ENCODE measurements around the gene HIF1A.
"Not testable (repeated sequence)": the region's sequence is repeated elsewhere in the genome, so short reads cannot be mapped to it uniquely, and the experiment has no call there.

Gene HIF1A

GRCh38 chr14:61726778-61727658 lies 31.7 kb downstream of the HIF1A start:
- Histone ChIP-seq H3K27me3 (ENCODE audit: insufficient read depth, low read length) (no peaks in the 10 kb centered on the region), H2AFZ (ENCODE audit: low read length, unreplicated experiment) (no peak overlapping the region), H3K4me1 (ENCODE audit: control insufficient read depth, insufficient read depth, low read length, unreplicated experiment) (peaks cover 74% of the 10 kb centered on the region), H3K36me3 (ENCODE audit: insufficient read depth, low read length) (peaks cover 85% of the 10 kb centered on the region), H3K79me2 (ENCODE audit: control insufficient read depth, insufficient read depth, low read length, unreplicated experiment) (peaks cover 94% of the 10 kb centered on the region), H3K4me3 (ENCODE audit: low read depth, low read length) (no peak overlapping the region), H3K27ac (ENCODE audit: low read depth, low read length) (peak overlapping the region; percentile 56)

- peak overlapping the region; percentile 63 for H3K27ac ChIP-seq (ENCODE audit: low read depth, low read length)
- H3K36me3 ChIP-seq (ENCODE audit: insufficient read depth, low read length), result peaks cover 79% of the 10 kb centered on the region
These were observed 35.6 kb downstream of the HIF1A start for GRCh38 chr14:61730756-61731373.

DNA sequence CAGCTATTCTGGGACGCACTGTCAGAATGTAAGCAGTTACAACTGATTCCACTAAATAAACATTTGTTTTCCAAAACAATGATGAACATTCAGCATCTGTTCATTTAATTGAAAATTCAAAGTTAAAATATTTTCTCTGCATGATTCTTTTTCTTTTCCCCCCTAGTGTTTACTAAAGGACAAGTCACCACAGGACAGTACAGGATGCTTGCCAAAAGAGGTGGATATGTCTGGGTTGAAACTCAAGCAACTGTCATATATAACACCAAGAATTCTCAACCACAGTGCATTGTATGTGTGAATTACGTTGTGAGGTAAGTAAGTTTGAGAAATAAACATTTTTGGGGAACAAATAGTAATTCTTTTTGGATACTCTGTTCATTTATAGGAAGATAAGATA lies 38.7 kb downstream of the HIF1A start:
- Histone ChIP-seq H3K27ac (ENCODE audit: low read depth, low read length) (peak overlapping the region; percentile 58), H2AFZ (ENCODE audit: low read length, unreplicated experiment) (no peak overlapping the region), H3K4me3 (ENCODE audit: low read depth, low read length) (no peak overlapping the region), H3K4me1 (ENCODE audit: control insufficient read depth, insufficient read depth, low read length, unreplicated experiment) (peaks cover 68% of the 10 kb centered on the region), H3K36me3 (ENCODE audit: insufficient read depth, low read length) (peaks cover 79% of the 10 kb centered on the region), H3K27me3 (ENCODE audit: insufficient read depth, low read length) (no peaks in the 10 kb centered on the region), H3K79me2 (ENCODE audit: control insufficient read depth, insufficient read depth, low read length, unreplicated experiment) (peaks cover 85% of the 10 kb centered on the region)

More at GRCh38 chr14:61730756-61731373, 35.6 kb downstream of the HIF1A start:
- Histone ChIP-seq H3K27me3 (ENCODE audit: insufficient read depth, low read length) (no peaks in the 10 kb centered on the region), H3K79me2 (ENCODE audit: control insufficient read depth, insufficient read depth, low read length, unreplicated experiment) (peaks cover 88% of the 10 kb centered on the region), H2AFZ (ENCODE audit: low read length, unreplicated experiment) (no peak overlapping the region), H3K4me1 (ENCODE audit: control insufficient read depth, insufficient read depth, low read length, unreplicated experiment) (peaks cover 67% of the 10 kb centered on the region), H3K4me3 (ENCODE audit: low read depth, low read length) (no peak overlapping the region)

DNA sequence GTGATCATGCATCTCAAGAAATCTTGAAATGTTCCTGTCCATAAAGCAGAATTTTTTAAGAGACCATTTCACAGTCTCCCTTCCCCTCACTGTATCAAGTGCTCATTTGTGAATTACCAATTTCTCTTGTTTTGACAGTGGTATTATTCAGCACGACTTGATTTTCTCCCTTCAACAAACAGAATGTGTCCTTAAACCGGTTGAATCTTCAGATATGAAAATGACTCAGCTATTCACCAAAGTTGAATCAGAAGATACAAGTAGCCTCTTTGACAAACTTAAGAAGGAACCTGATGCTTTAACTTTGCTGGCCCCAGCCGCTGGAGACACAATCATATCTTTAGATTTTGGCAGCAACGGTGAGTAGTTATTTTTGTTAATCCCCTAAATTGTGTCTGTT lies 41.4 kb downstream of the HIF1A start:
- H3K4me1 ChIP-seq (ENCODE audit: control insufficient read depth, insufficient read depth, low read length, unreplicated experiment), result peaks cover 55% of the 10 kb centered on the region
- no peaks in the 10 kb centered on the region for H3K27me3 ChIP-seq (ENCODE audit: insufficient read depth, low read length)
- peaks cover 81% of the 10 kb centered on the region for H3K79me2 ChIP-seq (ENCODE audit: control insufficient read depth, insufficient read depth, low read length, unreplicated experiment)
- H3K27ac ChIP-seq (ENCODE audit: low read depth, low read length), result peak overlapping the region; percentile 73
- H2AFZ ChIP-seq (ENCODE audit: low read length, unreplicated experiment), result no peak overlapping the region
- H3K36me3 ChIP-seq (ENCODE audit: insufficient read depth, low read length), result peaks cover 77% of the 10 kb centered on the region
- H3K4me3 ChIP-seq (ENCODE audit: low read depth, low read length), result no peak overlapping the region

GRCh38 chr14:61737915-61738314 lies 42.6 kb downstream of the HIF1A start:
- Histone ChIP-seq H3K27me3 (ENCODE audit: insufficient read depth, low read length) (no peaks in the 10 kb centered on the region), H3K36me3 (ENCODE audit: insufficient read depth, low read length) (peaks cover 80% of the 10 kb centered on the region), H3K27ac (ENCODE audit: low read depth, low read length) (peak overlapping the region; percentile 43), H2AFZ (ENCODE audit: low read length, unreplicated experiment) (no peak overlapping the region), H3K4me1 (ENCODE audit: control insufficient read depth, insufficient read depth, low read length, unreplicated experiment) (peaks cover 53% of the 10 kb centered on the region), H3K4me3 (ENCODE audit: low read depth, low read length) (no peak overlapping the region), H3K79me2 (ENCODE audit: control insufficient read depth, insufficient read depth, low read length, unreplicated experiment) (peaks cover 81% of the 10 kb centered on the region)

DNA sequence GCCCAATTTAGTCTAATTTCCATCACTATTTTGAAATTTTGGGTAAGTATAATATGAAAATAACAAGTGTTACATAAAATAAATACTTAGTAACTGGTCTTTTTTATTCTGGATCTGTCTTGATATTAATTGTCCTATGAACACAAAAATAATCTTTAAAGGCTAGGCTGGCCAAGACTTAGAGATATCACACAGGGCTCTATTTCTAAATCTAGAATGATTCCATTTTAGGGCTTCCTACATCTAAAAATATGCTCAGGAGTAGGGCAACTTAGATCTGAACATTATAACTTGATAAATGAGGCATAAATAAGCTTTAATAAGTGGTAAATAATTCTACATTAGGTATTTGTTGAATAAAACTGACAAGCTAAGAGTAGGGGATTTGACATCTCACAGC lies 43.8 kb downstream of the HIF1A start:
- Histone ChIP-seq H2AFZ (ENCODE audit: low read length, unreplicated experiment) (no peak overlapping the region), H3K4me3 (ENCODE audit: low read depth, low read length) (no peak overlapping the region), H3K79me2 (ENCODE audit: control insufficient read depth, insufficient read depth, low read length, unreplicated experiment) (peaks cover 82% of the 10 kb centered on the region), H3K27ac (ENCODE audit: low read depth, low read length) (peak overlapping the region; percentile 43), H3K36me3 (ENCODE audit: insufficient read depth, low read length) (peaks cover 82% of the 10 kb centered on the region), H3K4me1 (ENCODE audit: control insufficient read depth, insufficient read depth, low read length, unreplicated experiment) (peaks cover 54% of the 10 kb centered on the region), H3K27me3 (ENCODE audit: insufficient read depth, low read length) (no peaks in the 10 kb centered on the region)

- Histone ChIP-seq H3K4me3 (ENCODE audit: low read depth, low read length) (no peak overlapping the region), H3K79me2 (ENCODE audit: control insufficient read depth, insufficient read depth, low read length, unreplicated experiment) (peaks cover 77% of the 10 kb centered on the region), H2AFZ (ENCODE audit: low read length, unreplicated experiment) (no peak overlapping the region), H3K36me3 (ENCODE audit: insufficient read depth, low read length) (peaks cover 83% of the 10 kb centered on the region), H3K27me3 (ENCODE audit: insufficient read depth, low read length) (no peaks in the 10 kb centered on the region), H3K4me1 (ENCODE audit: control insufficient read depth, insufficient read depth, low read length, unreplicated experiment) (peaks cover 47% of the 10 kb centered on the region), H3K27ac (ENCODE audit: low read depth, low read length) (peak overlapping the region; percentile 44)
These were observed 47.1 kb downstream of the HIF1A start for GRCh38 chr14:61742371-61742770.

GRCh38 chr14:61744238-61744637 lies 48.9 kb downstream of the HIF1A start:
- Histone ChIP-seq H3K4me3 (ENCODE audit: low read depth, low read length) (no peak overlapping the region), H3K27ac (ENCODE audit: low read depth, low read length) (peak overlapping the region; percentile 62), H3K79me2 (ENCODE audit: control insufficient read depth, insufficient read depth, low read length, unreplicated experiment) (peaks cover 76% of the 10 kb centered on the region), H3K36me3 (ENCODE audit: insufficient read depth, low read length) (peaks cover 86% of the 10 kb centered on the region), H2AFZ (ENCODE audit: low read length, unreplicated experiment) (no peak overlapping the region), H3K27me3 (ENCODE audit: insufficient read depth, low read length) (no peaks in the 10 kb centered on the region), H3K4me1 (ENCODE audit: control insufficient read depth, insufficient read depth, low read length, unreplicated experiment) (peaks cover 44% of the 10 kb centered on the region)

DNA sequence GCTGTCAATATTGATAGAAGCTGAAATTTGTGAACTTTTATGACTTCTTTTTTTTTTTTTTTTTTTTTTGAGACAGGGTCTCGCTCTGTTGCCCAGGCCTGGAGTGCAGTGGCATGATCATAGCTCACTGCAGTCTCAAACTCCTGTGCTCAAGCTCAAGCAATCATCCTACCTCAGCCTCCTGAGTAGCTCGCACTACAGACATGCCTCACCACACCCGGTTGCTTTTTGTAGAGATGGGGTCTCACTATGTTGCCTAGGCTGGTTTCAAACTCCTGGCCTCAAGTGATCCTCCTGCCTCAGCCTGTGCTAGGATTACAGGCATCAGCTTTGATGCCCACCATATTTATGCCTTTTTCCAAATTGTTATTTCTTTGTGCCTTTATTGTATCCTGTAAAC lies 51.0 kb downstream of the HIF1A start:
- Histone ChIP-seq H3K79me2 (ENCODE audit: control insufficient read depth, insufficient read depth, low read length, unreplicated experiment) (peaks cover 75% of the 10 kb centered on the region), H3K36me3 (ENCODE audit: insufficient read depth, low read length) (peaks cover 86% of the 10 kb centered on the region), H3K4me3 (ENCODE audit: low read depth, low read length) (peak overlapping the region; percentile 81), H3K4me1 (ENCODE audit: control insufficient read depth, insufficient read depth, low read length, unreplicated experiment) (peaks cover 47% of the 10 kb centered on the region), H3K27ac (ENCODE audit: low read depth, low read length) (peak overlapping the region; percentile 82)
- H2AFZ ChIP-seq (ENCODE audit: low read length, unreplicated experiment); H3K27me3 ChIP-seq (ENCODE audit: insufficient read depth, low read length): not testable (repeated sequence)

GRCh38 chr14:61746881-61747280 lies 51.6 kb downstream of the HIF1A start:
- H3K79me2 ChIP-seq (ENCODE audit: control insufficient read depth, insufficient read depth, low read length, unreplicated experiment), result peaks cover 71% of the 10 kb centered on the region
- peak overlapping the region; percentile 82 for H3K27ac ChIP-seq (ENCODE audit: low read depth, low read length)
- no peaks in the 10 kb centered on the region for H3K27me3 ChIP-seq (ENCODE audit: insufficient read depth, low read length)
- peak overlapping the region; percentile 81 for H3K4me3 ChIP-seq (ENCODE audit: low read depth, low read length)
- H3K36me3 ChIP-seq (ENCODE audit: insufficient read depth, low read length), result peaks cover 86% of the 10 kb centered on the region
- H2AFZ ChIP-seq (ENCODE audit: low read length, unreplicated experiment), result no peak overlapping the region
- peaks cover 49% of the 10 kb centered on the region for H3K4me1 ChIP-seq (ENCODE audit: control insufficient read depth, insufficient read depth, low read length, unreplicated experiment)

- peak overlapping the region; percentile 81 for H3K4me3 ChIP-seq (ENCODE audit: low read depth, low read length)
- peaks cover 50% of the 10 kb centered on the region for H3K4me1 ChIP-seq (ENCODE audit: control insufficient read depth, insufficient read depth, low read length, unreplicated experiment)
- H3K79me2 ChIP-seq (ENCODE audit: control insufficient read depth, insufficient read depth, low read length, unreplicated experiment), result peaks cover 67% of the 10 kb centered on the region
- no peaks in the 10 kb centered on the region for H3K27me3 ChIP-seq (ENCODE audit: insufficient read depth, low read length)
- no peak overlapping the region for H2AFZ ChIP-seq (ENCODE audit: low read length, unreplicated experiment)
- H3K27ac ChIP-seq (ENCODE audit: low read depth, low read length), result peak overlapping the region; percentile 82
- peaks cover 84% of the 10 kb centered on the region for H3K36me3 ChIP-seq (ENCODE audit: insufficient read depth, low read length)
These were observed 52.0 kb downstream of the HIF1A start for GRCh38 chr14:61747342-61747741.

Data from ACC112 (cell line).